Measurements from ENCODE around the gene PLXNA3. TPM values are rescaled to one million over a fixed set of nuclear protein-coding genes. Genes with fewer than 3 reads are reported as not detected.

The PLXNA3 gene
- total RNA-seq, 4 donors from 2014 or later: 17.0 to 44.4 (median 24.2) TPM

DNA sequence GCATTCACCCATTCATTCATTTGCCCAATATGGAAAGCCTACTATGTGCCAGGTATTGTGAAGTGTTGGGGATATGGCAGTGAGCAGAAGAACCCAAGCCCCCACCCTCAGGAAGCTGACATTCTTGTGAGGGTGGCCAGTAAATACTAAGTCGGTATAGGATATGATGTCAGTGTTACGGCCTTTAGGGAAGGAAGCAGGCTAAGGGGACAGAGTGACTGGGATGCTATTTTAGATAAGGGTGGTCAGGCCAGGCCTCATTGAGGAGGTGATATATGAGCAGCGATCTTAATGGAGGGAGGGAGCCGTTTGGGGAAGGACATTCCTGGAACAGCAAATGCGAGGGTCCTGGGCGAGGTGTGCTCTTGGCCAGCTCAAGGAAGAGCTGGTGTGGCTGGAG, 27.6 kb upstream of the PLXNA3 start:
- no peak for DNase-seq (ENCODE audit: low spot score in 2 of 2)
- WGBS, 2 donors: 66 to 83% methylated on average over 6 of the region's 6 CpGs
- TF ChIP-seq, protein P1, sequence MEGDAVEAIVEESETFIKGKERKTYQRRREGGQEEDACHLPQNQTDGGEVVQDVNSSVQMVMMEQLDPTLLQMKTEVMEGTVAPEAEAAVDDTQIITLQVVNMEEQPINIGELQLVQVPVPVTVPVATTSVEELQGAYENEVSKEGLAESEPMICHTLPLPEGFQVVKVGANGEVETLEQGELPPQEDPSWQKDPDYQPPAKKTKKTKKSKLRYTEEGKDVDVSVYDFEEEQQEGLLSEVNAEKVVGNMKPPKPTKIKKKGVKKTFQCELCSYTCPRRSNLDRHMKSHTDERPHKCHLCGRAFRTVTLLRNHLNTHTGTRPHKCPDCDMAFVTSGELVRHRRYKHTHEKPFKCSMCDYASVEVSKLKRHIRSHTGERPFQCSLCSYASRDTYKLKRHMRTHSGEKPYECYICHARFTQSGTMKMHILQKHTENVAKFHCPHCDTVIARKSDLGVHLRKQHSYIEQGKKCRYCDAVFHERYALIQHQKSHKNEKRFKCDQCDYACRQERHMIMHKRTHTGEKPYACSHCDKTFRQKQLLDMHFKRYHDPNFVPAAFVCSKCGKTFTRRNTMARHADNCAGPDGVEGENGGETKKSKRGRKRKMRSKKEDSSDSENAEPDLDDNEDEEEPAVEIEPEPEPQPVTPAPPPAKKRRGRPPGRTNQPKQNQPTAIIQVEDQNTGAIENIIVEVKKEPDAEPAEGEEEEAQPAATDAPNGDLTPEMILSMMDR (IDR thresholded peaks at IDR 0.05): no peak
- TF ChIP-seq POLR2A (IDR thresholded peaks at IDR 0.05) (no peak), EP300 (IDR thresholded peaks at IDR 0.05) (no peak)
- H3K27ac ChIP-seq: peak overlapping the region in 2 of 4 donors; percentile 59
- H3K36me3 ChIP-seq: peaks cover 0 to 39% (median 0%) of the 10 kb centered on the region in 3 donors
- no peaks in the 10 kb centered on the region for H3K27me3 ChIP-seq
- H3K4me1 ChIP-seq: peaks cover 0 to 23% (median 0%) of the 10 kb centered on the region in 4 donors
- H3K9me3 ChIP-seq: no peaks in the 10 kb centered on the region
- H3K4me3 ChIP-seq: no peak overlapping the region

DNA sequence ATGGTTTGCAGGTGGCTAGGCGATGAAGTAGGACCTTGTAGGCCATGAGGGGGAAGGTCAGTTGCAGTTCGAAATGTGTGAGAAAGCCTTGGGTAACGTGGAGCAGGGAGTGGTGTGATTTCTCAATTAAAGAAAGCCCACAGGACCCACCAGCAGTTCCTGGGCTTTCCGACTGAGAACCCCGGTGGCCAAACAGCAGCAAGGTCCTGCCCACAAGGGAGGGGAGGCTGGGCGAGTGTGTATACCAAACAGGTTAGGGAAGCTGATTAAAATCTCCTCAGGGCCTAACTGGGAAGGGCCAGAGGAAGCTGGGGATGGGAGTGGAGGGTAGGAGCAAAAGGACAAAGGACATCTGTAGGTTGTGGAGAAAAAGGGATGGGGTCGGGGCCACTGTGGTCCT, 27.2 kb upstream of the PLXNA3 start:
- DNase-seq (ENCODE audit: low spot score in 2 of 2): no peak
- H3K27ac ChIP-seq: peak overlapping the region in 2 of 4 donors; percentile 59
- peaks cover 0 to 40% (median 0%) of the 10 kb centered on the region in 3 donors for H3K36me3 ChIP-seq
- WGBS, 2 donors: 57 to 61% methylated on average over 7 of the region's 7 CpGs
- no peak for TF ChIP-seq EP300 (IDR thresholded peaks at IDR 0.05)
- TF ChIP-seq, protein P1 (IDR thresholded peaks at IDR 0.05): no peak
- TF ChIP-seq POLR2A (IDR thresholded peaks at IDR 0.05): no peak
- H3K4me3 ChIP-seq: no peak overlapping the region
- peaks cover 0 to 23% (median 0%) of the 10 kb centered on the region in 4 donors for H3K4me1 ChIP-seq
- no peaks in the 10 kb centered on the region for H3K9me3 ChIP-seq
- H3K27me3 ChIP-seq: no peaks in the 10 kb centered on the region

DNA sequence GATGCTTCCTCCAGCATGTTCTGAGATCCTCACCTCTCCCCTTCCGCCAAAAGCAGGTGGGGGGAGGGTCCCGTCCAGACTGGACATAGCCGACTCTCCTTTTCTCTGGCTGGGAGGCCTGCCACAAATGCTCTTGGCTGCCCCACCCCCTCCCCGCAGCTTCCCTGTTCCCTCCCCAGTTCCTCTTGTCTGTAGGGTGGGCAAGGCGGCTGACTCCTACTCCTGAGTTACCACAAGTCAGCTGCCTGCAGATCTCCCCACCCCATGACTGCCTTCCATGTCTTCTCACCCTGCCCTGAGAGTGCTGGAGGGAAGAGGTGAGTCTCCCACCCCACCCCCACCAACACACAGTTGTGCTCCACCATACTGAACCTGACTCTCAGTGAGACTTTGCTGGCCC, 26.7 kb upstream of the PLXNA3 start:
- peak overlapping the region in 1 of 4 donors; percentile 59 for H3K27ac ChIP-seq
- TF ChIP-seq, protein P1 (IDR thresholded peaks at IDR 0.05): no peak
- no peak for TF ChIP-seq EP300 (IDR thresholded peaks at IDR 0.05)

DNA sequence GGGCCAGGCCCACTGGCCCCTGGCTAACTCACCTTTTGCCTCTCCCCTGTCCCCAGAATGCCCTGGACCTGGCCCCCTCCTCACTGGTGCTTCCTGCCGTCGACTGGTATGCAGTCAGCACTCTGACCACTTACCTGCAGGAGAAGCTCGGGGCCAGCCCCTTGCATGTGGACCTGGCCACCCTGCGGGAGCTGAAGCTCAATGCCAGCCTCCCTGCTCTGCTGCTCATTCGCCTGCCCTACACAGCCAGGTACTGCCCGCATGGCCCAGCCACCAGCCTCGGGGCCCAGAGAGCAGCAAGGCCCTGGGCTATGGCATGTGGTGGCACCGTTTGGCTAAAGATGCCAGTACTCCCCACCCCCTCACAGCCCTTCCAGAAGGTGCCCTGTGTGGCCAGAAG, 25.9 kb upstream of the PLXNA3 start:
- DNase-seq (ENCODE audit: low spot score in 2 of 2): no peak
- Histone ChIP-seq H3K27ac (peak overlapping the region in 1 of 4 donors; percentile 33), H3K4me3 (no peak overlapping the region), H3K4me1 (peaks cover 0 to 24% (median 0%) of the 10 kb centered on the region in 4 donors), H3K9me3 (no peaks in the 10 kb centered on the region), H3K27me3 (no peaks in the 10 kb centered on the region), H3K36me3 (peaks cover 0 to 40% (median 0%) of the 10 kb centered on the region in 3 donors)
- WGBS, 2 donors: 92 to 100% methylated on average over 2 to 4 of the region's 8 CpGs
- TF ChIP-seq EP300 (IDR thresholded peaks at IDR 0.05) (no peak), POLR2A (IDR thresholded peaks at IDR 0.05) (no peak)
- TF ChIP-seq, protein P1 (IDR thresholded peaks at IDR 0.05): no peak

More for the DNA sequence above, 26.7 kb upstream of the PLXNA3 start:
- 64% methylated on average over 5 of the region's 5 CpGs for WGBS, 2 donors
- Histone ChIP-seq H3K36me3 (peaks cover 0 to 40% (median 0%) of the 10 kb centered on the region in 3 donors), H3K27me3 (no peaks in the 10 kb centered on the region), H3K9me3 (no peaks in the 10 kb centered on the region), H3K4me1 (peaks cover 0 to 26% (median 0%) of the 10 kb centered on the region in 4 donors), H3K4me3 (no peak overlapping the region)
- no peak for DNase-seq (ENCODE audit: low spot score in 2 of 2)

DNA sequence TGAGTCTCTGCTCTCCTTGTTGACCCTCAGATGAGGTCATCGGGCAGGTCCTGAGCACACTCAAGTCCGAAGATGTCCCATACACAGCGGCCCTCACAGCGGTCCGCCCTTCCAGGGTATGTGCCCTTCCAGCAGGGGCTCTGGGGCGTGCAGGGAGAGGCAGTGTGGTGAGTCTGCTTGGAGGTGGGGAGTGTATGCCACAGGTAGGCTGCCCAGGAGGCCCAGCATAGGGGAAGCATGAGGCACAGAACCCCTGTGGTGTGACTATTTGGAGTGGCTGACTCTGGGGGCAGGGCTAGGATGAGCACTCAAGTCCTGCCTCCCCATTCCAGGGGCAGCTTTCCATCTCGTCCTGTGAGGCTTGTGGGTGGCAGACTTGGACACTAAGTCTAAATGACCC, 24.5 kb upstream of the PLXNA3 start:
- Histone ChIP-seq H3K27me3 (no peaks in the 10 kb centered on the region), H3K9me3 (no peaks in the 10 kb centered on the region), H3K4me3 (no peak overlapping the region), H3K27ac (no peak overlapping the region), H3K4me1 (peaks cover 0 to 26% (median 0%) of the 10 kb centered on the region in 4 donors), H3K36me3 (peaks cover 0 to 40% (median 0%) of the 10 kb centered on the region in 3 donors)
- TF ChIP-seq, protein P1 (IDR thresholded peaks at IDR 0.05): no peak
- no peak for TF ChIP-seq EP300 (IDR thresholded peaks at IDR 0.05)
- no peak for TF ChIP-seq POLR2A (IDR thresholded peaks at IDR 0.05)
- no peak for DNase-seq (ENCODE audit: low spot score in 2 of 2)
- 86 to 100% methylated on average over 3 to 7 of the region's 7 CpGs for WGBS, 2 donors
